HG03432 (cell line): ENCODE measurements around the gene SLC35E1.

Experiments used
- ATAC-seq: cut with Tn5 transposase; IDR thresholded peaks from one replicate; pipeline ENCODE4 v1.9.1; 2021; ENCODE audit warnings: mild to moderate bottlenecking, moderate library complexity; ENCODE audit not compliant: unreplicated experiment

Gene SLC35E1

GRCh38 chr19:16599655-16600346 is 27.6 kb upstream of the SLC35E1 start:
- no peak for ATAC-seq

- no peak for ATAC-seq
Observed at GRCh38 chr19:16598848-16599247, 26.6 kb upstream of the SLC35E1 start.

GRCh38 chr19:16596399-16596798 is 24.2 kb upstream of the SLC35E1 start:
- ATAC-seq = no peak

GRCh38 chr19:16595097-16595496 is 22.9 kb upstream of the SLC35E1 start:
- ATAC-seq = no peak

- ATAC-seq = no peak
Observed at GRCh38 chr19:16594681-16595091, 22.5 kb upstream of the SLC35E1 start.

- ATAC-seq = no peak
Observed at GRCh38 chr19:16594131-16594586, 21.9 kb upstream of the SLC35E1 start.

- no peak for ATAC-seq
Observed at GRCh38 chr19:16593181-16593580, 21.0 kb upstream of the SLC35E1 start.

- ATAC-seq = no peak
Observed at GRCh38 chr19:16591803-16592556, 19.8 kb upstream of the SLC35E1 start.

GRCh38 chr19:16590876-16591802 is 18.9 kb upstream of the SLC35E1 start:
- no peak for ATAC-seq

GRCh38 chr19:16589917-16590316 is 17.7 kb upstream of the SLC35E1 start:
- no peak for ATAC-seq

GRCh38 chr19:16588824-16589577 is 16.8 kb upstream of the SLC35E1 start:
- peak; percentile 3 for ATAC-seq

- ATAC-seq = peak; percentile 36
Observed at GRCh38 chr19:16587833-16588823, 15.9 kb upstream of the SLC35E1 start.

GRCh38 chr19:16586991-16587832 is 15.0 kb upstream of the SLC35E1 start:
- ATAC-seq = no peak

GRCh38 chr19:16586477-16586871 is 14.3 kb upstream of the SLC35E1 start:
- no peak for ATAC-seq

GRCh38 chr19:16585808-16586476 is 13.7 kb upstream of the SLC35E1 start:
- ATAC-seq = peak; percentile 25

- ATAC-seq = no peak
Observed at GRCh38 chr19:16585094-16585801, 13.0 kb upstream of the SLC35E1 start.
